LHCN-M2 (cell line): ENCODE results near the gene KLHDC8B. TPM values are rescaled to one million over a fixed set of nuclear protein-coding genes. Genes with fewer than 3 reads are reported as not detected.

Source experiments
- DNase-seq: peaks from one replicate; pipeline ENCODE4 v3.0.0-alpha.2; 2012; ENCODE audit warnings: low read depth
- polyA plus RNA-seq: library from polyadenylated mRNA; unstranded; fragments of >200 nt; gene quantifications from one replicate; pipeline ENCODE4 v1.2.1, GENCODE V29; 2012; ENCODE audit warnings: missing spikeins
- total RNA-seq: library from RNA; depleted of rRNA; stranded (reverse); fragments of >200 nt; gene quantifications from 2 replicates; pipeline ENCODE4 v1.2.3, GENCODE V29; 2014; rRNA removed

KLHDC8B gene
- total RNA-seq, result 17.1 and 19.1 TPM in 2 replicates
- 21.0 TPM for polyA plus RNA-seq

DNA sequence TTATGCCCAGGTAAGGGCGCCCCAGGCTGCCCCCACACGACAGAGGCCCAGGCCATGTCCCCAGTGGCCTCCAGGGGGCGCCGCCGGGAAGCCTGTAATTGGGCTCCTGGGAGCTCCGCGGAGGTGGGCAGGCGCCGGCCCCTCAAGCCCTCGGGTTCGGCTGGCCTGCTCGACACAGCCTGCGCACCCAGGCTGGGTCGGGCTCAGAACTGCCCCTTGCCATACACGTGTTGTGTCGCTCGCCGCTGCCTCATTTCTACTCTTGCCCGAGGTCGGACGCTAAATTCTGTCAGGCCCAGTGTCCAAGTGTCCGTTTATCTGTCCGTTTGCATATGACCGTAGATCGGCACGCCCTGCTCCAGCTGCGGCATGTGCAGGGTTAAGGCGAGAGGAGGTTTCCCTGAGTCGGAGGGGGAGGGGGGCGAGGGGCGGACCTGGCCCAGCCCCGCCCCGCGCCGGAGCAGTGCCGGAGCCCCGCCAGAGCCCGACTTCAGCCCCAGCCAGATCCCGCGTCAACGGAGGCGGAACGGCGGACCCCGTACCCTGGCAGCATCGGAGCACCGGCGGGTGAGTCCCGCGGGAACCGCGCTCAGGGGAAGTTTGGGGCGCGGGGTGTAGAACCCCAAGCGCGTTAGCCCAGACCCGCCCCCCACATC lies at the start of gene KLHDC8B:
Gene KLHDC8B, plus strand, starts transcription at position 480 of the 656 bp plus-strand sequence. CDS start 1,172 bp downstream, outside the sequence.
- DNase-seq, result peak; percentile 79

DNA sequence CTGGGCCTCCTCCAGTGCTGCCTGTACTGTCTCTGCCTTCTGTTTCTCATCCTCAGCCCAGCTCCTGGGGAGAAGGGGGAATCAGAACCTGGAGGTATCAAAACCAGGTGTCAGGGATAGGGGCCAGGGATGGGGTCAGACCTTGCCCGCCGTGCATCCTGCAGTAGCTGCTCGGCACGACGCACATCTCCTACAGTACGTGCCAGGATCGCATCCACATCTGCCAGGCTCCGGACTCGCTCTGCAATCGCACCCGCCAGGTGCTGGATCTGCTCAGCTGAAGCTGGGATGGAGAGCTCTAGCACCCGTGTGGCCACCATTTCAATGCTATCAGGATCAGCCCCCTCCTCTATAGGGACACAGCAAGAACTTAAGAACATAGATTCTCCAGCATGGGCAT lies 49.4 kb upstream of the KLHDC8B start:
- DNase-seq, result no peak

DNA sequence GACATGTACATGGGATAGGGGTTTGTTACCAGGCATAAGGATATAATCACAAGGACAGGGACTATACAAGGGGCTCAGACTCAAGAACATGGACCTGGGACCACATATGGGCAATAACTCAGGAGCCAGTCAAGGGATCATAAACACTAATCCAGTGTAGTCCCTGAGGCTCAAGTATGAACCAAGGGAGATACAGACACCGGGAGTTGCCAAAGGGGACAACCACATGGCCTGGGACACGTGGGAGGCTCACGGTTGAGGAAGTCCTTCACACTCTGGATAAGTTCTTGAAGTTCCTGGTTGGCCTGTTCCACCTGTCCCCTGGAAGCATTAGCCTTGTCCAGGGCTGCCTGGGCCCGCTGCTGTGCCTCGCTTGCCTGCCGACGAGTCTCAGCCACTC lies 48.9 kb upstream of the KLHDC8B start:
- DNase-seq, result no peak

DNA sequence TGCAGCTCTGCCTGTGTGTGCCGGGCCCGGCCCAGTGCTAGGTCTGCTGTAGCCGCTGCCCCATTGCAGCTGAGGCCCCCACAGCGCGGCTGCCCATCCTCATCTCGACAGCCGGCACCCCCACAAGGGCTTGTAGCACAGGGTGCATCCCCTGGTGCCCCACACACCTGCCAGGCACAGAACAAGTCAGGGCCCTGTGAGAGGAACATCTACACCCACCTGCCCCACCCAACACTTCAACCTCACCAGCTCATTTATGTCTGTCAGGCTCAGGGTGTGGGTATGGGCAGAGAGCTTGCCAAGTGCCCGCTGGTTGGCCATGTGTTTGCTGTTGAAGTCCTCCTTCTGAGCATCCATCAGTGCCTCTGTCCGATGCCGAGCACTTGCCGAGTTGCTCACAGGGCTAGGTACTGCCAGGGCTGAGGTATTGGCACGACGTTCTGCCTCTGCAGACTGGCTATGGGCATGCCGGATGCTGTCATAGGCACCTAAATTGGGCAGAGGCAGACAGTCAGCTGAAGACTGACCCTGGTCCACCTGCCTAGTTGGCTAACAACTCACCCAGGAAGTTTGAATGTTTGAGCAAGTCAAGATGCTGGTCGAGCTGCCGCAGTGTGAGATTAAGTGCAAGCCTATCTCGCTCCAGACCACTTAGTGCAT lies 48.4 kb upstream of the KLHDC8B start:
- DNase-seq, result no peak

DNA sequence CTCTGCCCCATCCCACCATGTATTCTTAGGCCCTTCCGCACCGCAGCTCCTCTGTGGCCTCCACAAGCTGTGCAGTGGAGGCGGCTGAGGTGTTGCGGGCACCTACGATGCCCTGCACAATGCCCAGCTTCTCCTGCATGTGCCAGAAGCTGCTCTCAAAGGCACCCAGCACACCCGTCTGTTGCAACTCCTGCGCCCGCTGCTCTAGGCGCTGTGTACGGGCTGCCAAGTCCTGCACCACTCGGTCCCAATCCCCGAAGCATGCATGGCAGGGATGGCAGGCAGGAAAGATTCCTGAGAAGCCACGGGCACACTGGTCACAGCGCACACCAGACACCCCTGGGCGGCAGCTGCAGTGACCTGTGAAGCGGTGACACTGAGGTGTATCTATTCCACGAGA lies 47.7 kb upstream of the KLHDC8B start:
- no peak for DNase-seq

DNA sequence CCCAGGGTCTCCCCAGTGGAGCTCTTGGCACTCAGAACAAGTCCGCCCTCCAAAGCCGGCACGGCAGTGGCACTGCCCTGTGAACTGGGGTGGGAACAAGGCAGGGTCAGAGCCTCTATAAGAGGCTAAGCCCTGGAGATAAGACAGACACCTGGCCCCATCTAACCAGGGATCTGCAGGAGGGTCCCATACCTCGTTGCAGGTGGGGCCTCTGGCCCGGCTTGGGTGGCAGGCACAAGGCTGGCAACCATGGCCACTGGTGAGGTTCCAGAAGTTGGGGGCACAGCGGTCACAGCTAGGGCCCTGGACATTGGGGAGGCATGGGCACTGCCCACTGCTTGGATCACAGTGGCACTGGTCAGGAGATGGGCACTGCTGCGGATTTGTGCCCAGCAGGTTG lies 47.2 kb upstream of the KLHDC8B start:
- no peak for DNase-seq

DNA sequence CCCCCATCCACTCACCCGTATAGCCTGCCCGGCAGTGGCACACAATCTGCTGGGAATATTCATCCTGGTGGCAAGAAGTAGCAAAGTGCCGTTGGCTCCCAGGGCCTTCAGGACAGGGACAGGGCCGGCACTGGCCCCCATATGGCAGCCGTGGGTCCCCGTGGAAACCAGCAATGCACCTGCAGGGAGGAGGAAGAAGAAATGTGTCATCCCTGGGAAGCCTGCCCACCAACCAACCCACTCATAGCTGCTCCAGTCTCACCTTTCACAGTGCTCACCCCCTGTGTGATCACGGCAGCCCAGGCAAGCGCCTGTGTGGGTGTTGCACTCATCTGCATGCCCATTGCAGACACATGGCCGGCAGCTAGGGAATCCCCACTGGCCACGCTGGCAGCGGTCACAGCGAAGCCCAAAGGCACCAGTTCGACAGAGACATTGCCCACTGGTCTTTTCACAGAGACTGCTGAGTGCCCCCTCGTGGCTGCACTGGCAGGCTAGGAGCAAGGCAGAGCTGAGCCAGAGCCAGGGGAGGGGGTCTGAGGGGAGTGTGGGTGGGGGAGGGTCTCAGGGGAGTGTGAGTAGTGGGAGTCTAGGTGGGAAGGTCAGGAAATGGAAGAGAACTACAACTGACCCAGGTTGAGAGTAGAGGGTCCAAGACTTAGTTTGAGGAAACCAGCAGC lies 46.3 kb upstream of the KLHDC8B start:
- no peak for DNase-seq

DNA sequence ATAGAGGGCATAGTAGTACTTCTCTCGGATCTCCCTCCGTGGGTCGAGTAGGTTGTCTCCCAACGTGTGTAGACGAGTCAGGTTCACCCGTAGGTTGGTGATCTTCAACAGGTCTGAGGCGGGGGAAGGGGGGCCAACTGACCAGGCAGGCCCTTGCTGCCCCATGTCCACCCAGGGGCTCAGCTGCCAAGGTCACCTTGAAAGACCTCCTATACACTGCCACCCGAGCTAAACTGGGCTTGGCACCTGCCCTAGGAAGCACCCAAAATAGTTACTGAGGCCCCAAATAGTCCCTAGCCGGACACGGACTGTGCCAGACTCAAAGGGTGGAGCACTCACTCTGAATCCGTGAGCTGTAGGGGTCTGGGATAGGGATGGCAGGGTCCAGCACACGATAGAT lies 40.4 kb upstream of the KLHDC8B start:
- DNase-seq, result no peak

DNA sequence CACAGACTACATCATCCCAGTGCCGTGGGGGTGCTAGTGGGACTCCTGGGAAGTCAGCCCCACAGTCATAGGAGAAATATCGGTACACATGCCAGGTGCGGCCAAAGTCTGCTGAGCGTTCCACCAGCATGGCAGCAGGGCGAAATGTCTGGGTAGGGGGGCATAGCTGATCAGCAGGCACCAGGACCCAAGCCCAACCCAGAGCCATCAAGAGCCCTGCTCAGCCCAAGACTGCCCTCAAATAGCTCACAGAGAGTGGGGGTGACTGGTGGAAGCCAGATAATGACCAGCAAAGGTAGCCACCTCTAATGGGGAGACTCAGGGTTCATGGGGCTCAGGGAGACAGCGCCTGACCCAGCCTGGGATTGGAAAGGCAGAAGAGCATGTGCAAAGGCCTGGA lies 39.8 kb upstream of the KLHDC8B start:
- no peak for DNase-seq

DNA sequence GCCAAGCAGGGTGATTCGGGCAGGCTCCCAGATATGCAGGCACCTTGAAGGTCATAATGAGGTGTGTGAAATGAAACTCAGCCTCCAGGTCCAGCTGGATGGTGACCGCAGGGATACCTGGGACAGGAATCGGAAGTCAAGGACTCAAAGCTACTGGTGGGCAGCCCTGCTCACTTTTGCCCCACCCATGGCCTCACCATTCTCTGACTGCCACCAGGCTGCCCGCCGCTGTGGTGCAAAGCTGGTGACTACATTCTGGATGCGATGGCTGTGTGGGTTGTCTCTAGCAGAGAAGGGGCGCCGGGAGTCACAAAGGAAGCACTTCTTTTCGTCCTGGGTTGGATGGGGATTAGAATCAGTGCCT lies 39.3 kb upstream of the KLHDC8B start:
- DNase-seq, result no peak

DNA sequence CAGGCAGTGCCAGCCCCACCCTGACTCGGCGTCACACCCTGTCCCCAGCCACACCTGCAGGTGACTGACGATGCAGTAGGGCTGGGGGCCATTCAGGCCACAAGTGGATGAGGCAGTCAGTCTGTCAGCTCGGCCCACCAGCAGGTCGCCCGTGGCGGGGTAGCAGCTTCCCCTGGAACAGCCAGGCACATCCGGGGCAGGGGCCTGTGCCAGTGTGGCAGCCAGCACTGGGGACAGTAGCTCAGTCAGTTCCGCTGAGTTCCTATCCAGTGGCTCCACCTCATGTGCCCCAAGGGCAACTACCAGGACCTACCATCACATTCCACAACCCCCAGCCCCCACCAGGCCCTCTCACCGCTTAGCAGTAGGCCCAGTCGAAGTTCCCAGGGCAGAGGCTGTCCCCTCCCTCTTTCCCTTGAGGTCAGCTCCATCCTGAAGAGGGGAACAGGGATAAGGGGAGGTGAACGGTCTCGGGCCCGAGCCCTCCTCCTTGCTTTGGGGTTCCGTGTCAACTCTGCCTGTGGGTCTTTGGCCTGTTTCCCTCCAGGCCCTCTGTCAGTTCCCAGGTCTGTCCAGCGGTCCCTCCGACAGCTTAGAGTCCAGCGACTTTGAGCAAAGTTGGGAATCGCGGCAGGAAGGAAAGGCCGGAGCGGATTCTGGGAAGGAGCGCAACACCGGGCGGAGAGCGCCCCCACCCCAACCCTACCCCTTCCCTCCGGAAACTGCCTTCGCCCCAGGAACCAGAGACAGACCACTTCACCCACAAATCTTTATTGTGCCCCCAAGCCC lies 38.8 kb upstream of the KLHDC8B start, which contains the start of gene LAMB2:
Gene LAMB2, minus strand, starts transcription at position 614 of the 789 bp plus-strand sequence. Its CDS starts 183 bp downstream, at position 431.
- peak; percentile 75 for DNase-seq

DNA sequence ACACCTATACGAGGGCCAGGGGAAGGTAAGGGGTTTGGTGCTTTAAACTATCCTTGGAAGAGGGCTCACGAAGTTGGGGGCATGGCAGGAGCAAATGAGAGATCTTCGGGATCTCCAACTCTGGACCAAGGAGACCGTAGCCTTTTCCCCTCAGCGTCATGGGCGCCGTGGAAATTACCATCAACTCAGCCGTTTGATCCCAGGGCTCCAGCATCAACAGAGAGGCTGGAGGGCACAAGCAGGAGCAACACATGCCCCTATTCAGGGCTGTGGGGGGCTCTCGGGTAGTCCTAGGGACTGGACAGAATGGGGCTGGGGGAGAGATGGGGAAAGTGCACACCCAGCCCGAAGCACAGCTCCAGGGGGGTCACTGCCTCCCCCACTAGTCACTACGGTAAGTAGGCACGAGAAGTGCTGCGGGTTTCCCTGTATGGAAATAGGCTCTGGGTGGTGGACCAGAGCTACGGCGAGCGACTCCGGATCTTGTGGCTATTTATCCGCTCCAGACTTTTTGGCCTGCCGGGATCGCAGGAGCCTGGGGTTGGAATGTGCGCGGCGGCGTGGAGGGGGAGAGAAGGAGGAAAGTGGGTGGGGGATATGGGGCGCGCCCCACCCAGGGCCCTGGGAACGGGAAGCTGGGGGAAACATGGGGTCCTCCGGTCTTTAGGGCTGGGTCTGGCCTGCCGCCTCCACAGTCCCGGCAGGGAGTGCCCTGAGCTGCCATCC lies 38.0 kb upstream of the KLHDC8B start:
- peak; percentile 86 for DNase-seq

DNA sequence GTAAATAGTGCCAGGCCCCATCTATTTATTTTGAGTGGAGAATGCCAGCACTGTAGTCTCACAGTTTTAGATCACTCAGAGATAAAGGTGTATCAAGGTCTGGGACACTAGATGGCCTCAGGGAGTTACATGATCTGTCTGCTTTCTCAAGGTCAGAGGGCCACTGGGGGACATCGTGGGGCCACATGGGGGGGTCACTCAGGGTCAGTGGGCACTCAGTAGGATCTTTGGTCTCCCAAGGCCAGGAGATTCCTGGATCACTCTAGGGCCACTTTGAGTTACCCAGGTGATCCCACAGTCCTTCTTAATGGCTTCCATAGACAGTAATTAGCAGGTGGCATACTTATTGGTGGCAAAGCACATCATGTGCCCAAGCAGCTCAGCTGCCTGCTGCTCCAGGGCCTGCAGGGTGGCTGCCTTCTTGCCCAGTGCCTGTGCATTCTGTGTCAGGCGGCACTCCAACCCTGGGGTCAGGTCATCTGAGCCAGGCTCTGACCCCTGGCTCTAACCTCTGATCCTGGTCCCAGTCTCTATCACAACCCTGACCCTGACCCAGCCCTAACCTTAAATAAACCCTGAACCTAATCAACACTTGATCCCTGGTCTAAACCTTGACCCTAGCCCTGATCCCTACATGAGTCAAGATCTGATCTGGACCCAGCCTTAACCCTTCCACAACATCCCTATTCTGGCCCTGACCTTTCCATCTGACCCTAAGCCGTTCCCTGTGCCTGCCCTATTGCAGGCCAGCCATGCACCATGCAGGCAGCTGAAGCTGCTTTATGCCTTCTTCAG lies 36.7 kb upstream of the KLHDC8B start:
- no peak for DNase-seq

DNA sequence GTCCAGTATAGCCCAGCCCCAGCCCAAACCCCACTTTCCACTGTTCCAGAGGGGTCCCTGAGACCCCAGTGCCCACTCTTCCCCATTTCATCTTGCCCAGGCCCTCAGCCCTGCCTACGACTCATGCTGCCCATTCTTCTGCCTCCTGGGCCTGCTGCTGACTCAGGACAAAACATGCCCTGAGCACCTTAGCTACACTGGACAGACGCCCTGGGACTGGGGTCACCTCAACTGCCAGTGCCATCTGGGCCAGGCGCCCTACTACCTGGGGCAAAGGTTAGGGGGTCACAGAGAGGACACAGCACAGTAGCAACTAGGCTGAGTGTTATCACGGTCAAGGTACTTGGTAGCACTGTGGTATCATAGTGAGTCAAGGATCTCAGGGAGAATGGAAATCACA lies 35.9 kb upstream of the KLHDC8B start:
- no peak for DNase-seq

DNA sequence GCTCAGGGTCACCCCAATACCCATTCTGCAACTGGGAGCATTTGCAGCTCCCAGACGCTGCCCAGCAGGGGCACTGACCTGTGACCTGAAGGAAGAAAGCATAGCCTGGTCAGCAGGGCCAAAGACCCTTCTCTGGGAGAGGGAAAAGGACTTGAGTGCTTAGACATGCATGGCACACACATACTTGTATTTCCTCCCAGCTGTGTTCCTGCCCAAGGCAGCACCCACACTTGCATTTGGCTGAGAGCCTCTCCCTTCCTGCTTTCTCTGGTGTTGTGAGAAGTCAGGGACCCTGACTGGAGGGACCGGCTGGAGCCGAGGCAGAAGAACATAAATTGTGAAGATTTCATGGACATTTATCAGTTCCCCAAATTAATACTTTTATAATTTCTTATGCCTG lies 31.3 kb upstream of the KLHDC8B start:
- no peak for DNase-seq

DNA sequence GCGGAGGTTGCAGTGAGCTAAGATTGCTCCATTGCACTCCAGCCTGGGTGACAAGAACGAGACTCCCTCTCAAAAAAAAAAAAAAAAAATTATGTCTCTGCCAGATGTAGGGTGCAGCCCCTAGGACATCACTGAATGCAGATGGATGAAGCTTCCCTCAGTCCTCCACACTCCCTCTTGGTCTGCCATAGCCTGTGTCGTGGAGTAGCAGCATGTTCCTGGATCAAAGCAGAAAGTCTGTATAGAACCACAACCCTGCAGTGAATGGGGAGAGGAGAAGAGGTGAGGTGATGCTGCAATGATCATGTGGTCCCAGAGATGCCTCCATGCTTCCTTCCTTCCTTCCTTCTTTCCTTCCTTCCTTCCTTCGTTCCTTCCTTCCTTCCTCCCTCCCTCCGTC lies 23.2 kb upstream of the KLHDC8B start:
- DNase-seq, result no peak

DNA sequence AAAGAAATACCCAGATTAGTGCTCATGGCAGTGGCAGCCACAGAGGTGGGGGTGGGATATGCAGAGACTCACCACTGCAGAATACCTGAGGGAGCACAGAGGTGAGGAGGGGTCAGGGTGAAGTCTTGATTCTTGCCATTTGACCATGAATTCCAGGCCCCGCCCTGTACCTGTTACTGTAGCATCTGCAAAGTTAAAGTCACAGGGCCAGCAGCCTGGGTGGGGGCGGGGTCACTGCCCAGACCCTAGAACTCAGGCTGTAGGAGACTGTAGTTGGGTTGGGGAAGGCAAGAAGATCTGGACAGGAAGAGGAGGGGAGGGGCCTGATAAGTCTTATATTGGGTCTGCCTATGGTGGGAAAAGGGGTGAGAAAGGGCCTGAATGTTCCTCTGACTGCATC lies 19.8 kb upstream of the KLHDC8B start:
- no peak for DNase-seq

DNA sequence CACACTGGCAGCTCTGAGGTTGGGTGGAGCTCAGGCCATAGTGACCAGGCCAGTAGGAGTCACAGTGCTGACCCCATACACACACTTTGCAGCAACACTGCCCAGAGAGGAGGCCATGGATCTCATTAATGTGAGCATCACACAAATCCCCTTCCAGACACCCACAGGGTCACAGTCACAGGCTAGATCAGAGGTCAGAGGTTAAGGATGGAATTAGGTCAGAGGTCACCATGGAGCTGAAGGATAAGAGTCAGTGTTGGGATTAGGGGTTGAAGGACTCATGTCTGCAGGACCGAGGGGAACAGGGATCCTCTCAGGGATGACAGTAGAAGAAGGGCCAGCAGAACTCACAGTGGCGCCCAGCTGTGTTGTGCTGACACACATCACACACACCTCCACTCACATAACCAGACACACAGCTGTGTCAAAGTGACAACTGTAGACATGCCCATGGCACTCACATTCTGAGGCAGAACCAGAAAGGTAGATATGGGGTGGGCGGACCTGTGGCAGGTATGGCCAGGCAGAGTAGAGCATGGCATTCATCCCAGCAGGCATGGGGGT lies 18.0 kb upstream of the KLHDC8B start:
- DNase-seq, result no peak

DNA sequence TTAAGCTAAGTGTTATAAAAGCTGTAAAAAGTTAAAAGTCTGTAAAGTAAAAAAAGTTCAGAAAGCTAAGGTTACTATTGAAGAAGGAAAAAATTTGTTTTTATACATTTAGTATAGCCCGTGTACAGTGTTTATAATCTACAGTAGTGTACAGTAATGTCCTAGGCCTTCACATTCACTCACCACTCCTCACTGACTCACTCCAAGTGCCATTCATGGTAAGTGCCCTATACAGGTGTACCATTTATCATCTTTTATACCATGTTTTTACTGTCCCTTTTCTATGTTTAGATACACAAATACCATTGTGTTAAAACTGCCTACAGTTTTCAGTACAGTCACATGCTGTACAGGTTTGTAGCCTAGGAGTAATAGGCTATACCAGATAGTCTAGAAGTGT lies 14.1 kb upstream of the KLHDC8B start:
- no peak for DNase-seq

DNA sequence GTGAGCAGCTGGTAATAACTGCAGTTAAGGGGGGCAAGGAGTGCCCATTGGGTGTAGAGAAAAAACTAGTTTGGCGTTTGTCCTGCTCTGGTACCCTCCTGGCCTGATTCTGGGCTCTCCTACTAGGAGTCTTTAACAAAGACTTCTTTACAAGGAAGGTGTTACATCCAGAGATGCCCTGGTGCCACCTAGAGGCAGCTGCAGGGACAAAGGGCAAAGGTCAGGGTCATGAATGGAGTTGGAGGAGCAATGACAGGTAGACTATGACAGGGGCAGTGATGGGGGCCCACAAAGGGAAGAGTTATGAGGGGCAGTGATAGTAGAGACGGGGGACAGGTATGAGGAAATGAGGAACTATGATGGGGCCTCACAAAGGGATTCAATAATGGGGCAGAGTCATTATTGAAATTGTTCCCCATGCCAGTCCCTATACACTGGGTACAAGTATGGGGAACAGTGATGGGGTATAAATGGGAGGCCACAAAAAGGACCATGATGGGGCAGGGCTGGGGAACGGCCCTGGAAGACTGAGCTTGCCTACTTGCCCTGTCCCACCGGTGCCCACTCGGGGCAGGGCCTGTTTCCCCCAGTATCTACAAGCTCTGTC lies 13.2 kb upstream of the KLHDC8B start:
- DNase-seq, result no peak
